Superior temporal gyrus (tissue), 1 donor: ENCODE results near the gene ASXL3.

ENCODE experiments used
- DNase-seq: peaks from one replicate; pipeline ENCODE4 v3.0.0-alpha.2; 2016; ENCODE audit errors: extremely low spot score

ASXL3 gene

GRCh38 chr18:33577685-33578517 lies at the start of gene ASXL3:
TSS of gene ASXL3 (plus strand) at chr18:33578219. CDS start at chr18:33578632, 413 bp downstream.
- no peak for DNase-seq

- no peak for DNase-seq
Observed at GRCh38 chr18:33532978-33533377, 45.0 kb upstream of the ASXL3 start.

- no peak for DNase-seq
Observed at GRCh38 chr18:33536904-33537303, 41.1 kb upstream of the ASXL3 start.

GRCh38 chr18:33538418-33539042 lies 39.5 kb upstream of the ASXL3 start:
- DNase-seq = no peak

GRCh38 chr18:33540392-33540791 lies 37.6 kb upstream of the ASXL3 start:
- no peak for DNase-seq

- DNase-seq = no peak
Observed at GRCh38 chr18:33541316-33541715, 36.7 kb upstream of the ASXL3 start.

- DNase-seq = no peak
Observed at GRCh38 chr18:33556846-33557245, 21.2 kb upstream of the ASXL3 start.

- no peak for DNase-seq
Observed at GRCh38 chr18:33557706-33558105, 20.3 kb upstream of the ASXL3 start.

GRCh38 chr18:33558529-33558928 lies 19.5 kb upstream of the ASXL3 start:
- DNase-seq = no peak

GRCh38 chr18:33560686-33561370 lies 17.2 kb upstream of the ASXL3 start:
- DNase-seq = no peak

GRCh38 chr18:33562741-33563140 lies 15.3 kb upstream of the ASXL3 start:
- no peak for DNase-seq

GRCh38 chr18:33567705-33568104 lies 10.3 kb upstream of the ASXL3 start:
- no peak for DNase-seq

- DNase-seq = no peak
Observed at GRCh38 chr18:33571998-33572787, 5.8 kb upstream of the ASXL3 start.

GRCh38 chr18:33573193-33573592 lies 4.8 kb upstream of the ASXL3 start:
- DNase-seq = no peak

- DNase-seq = no peak
Observed at GRCh38 chr18:33575451-33575850, 2.6 kb upstream of the ASXL3 start.

- DNase-seq = peak; percentile 70
Observed at GRCh38 chr18:33576999-33577646, 896 bp upstream of the ASXL3 start.

GRCh38 chr18:33578518-33579348 lies 714 bp downstream of the ASXL3 start:
- DNase-seq = peak; percentile 67

GRCh38 chr18:33579349-33580215 lies 1.6 kb downstream of the ASXL3 start:
- peak; percentile 57 for DNase-seq

GRCh38 chr18:33580546-33580945 lies 2.5 kb downstream of the ASXL3 start:
- peak; percentile 64 for DNase-seq
